ENCODE results near the gene CAMKV. TPM values are rescaled to one million over a fixed set of nuclear protein-coding genes. Genes with fewer than 3 reads are reported as not detected.

CAMKV gene
- polyA plus RNA-seq, 1 donor (not counting 4 experiments of a cell fraction or from before 2014, with no cell fraction given) = not detected

- dilution Hi-C loops (cut with MboI; ENCODE audit: extremely low pct_ligation_motif_present, low sequenced_read_pairs) = no loop called here
- H3K9ac ChIP-seq (ENCODE audit: control insufficient read depth, extremely low read depth, insufficient read depth, low read length) = no peak overlapping the region
- no peaks in the 10 kb centered on the region for H3K4me1 ChIP-seq (ENCODE audit: control insufficient read depth, extremely low read depth, insufficient read depth, low read length)
- H2AFZ ChIP-seq (ENCODE audit: control insufficient read depth, low read length) = no peak overlapping the region
- no peak overlapping the region for H3K27ac ChIP-seq (ENCODE audit: control insufficient read depth, insufficient read depth, low read length)
- no peak overlapping the region for H3K4me3 ChIP-seq (ENCODE audit: control insufficient read depth in 2 of 3, extremely low read depth in 1 of 3, insufficient read depth in 2 of 3, low read depth in 1 of 3, low read length in 3 of 3)
- no peaks in the 10 kb centered on the region for H3K9me3 ChIP-seq (ENCODE audit: control insufficient read depth, low read depth, low read length)
- H4K20me1 ChIP-seq (ENCODE audit: control insufficient read depth, extremely low read depth, insufficient read depth, low read length) = no peaks in the 10 kb centered on the region
- TF ChIP-seq CTCF (optimal IDR thresholded peaks at IDR 0.05 in 1 of 3, IDR thresholded peaks at IDR 0.05 in 1 of 3, conservative IDR thresholded peaks at IDR 0.05 in 1 of 3; ENCODE audit: extremely low read depth in 1 of 3, insufficient read depth in 2 of 3, low read length in 3 of 3) (no peak), EZH2 (IDR thresholded peaks at IDR 0.05; ENCODE audit: low read length) (no peak)
- H3K9me1 ChIP-seq (ENCODE audit: control insufficient read depth, extremely low read depth, insufficient read depth, low read length) = no peaks in the 10 kb centered on the region
- no peak overlapping the region for H3K4me2 ChIP-seq (ENCODE audit: control insufficient read depth, extremely low read depth, insufficient read depth, low read depth, low read length)
- H3K36me3 ChIP-seq (ENCODE audit: control insufficient read depth in 2 of 2, extremely low read depth in 1 of 2, insufficient read depth in 2 of 2, low read length in 2 of 2) = peaks cover 0 to 12% of the 10 kb centered on the region in 2 experiments
- H3K79me2 ChIP-seq (ENCODE audit: control insufficient read depth, insufficient read depth, low read length) = no peaks in the 10 kb centered on the region
- no peaks in the 10 kb centered on the region for H3K27me3 ChIP-seq (ENCODE audit: control insufficient read depth, extremely low read depth, insufficient read depth, low read length)
- FAIRE-seq (no peak), DNase-seq (ENCODE audit: low read depth, low spot score) (no peak)
Measured at GRCh38 chr3:49840388-49840787, 29.3 kb downstream of the CAMKV start.

- Histone ChIP-seq H3K9ac (ENCODE audit: control insufficient read depth, extremely low read depth, insufficient read depth, low read length) (no peak overlapping the region), H3K36me3 (ENCODE audit: control insufficient read depth in 2 of 2, extremely low read depth in 1 of 2, insufficient read depth in 2 of 2, low read length in 2 of 2) (peaks cover 0 to 12% of the 10 kb centered on the region in 2 experiments), H3K27me3 (ENCODE audit: control insufficient read depth, extremely low read depth, insufficient read depth, low read length) (no peaks in the 10 kb centered on the region), H3K79me2 (ENCODE audit: control insufficient read depth, insufficient read depth, low read length) (no peaks in the 10 kb centered on the region), H4K20me1 (ENCODE audit: control insufficient read depth, extremely low read depth, insufficient read depth, low read length) (no peaks in the 10 kb centered on the region), H3K4me1 (ENCODE audit: control insufficient read depth, extremely low read depth, insufficient read depth, low read length) (no peaks in the 10 kb centered on the region), H3K4me3 (ENCODE audit: control insufficient read depth in 2 of 3, extremely low read depth in 1 of 3, insufficient read depth in 2 of 3, low read depth in 1 of 3, low read length in 3 of 3) (no peak overlapping the region), H3K9me1 (ENCODE audit: control insufficient read depth, extremely low read depth, insufficient read depth, low read length) (no peaks in the 10 kb centered on the region), H3K9me3 (ENCODE audit: control insufficient read depth, low read depth, low read length) (no peaks in the 10 kb centered on the region), H3K4me2 (ENCODE audit: control insufficient read depth, extremely low read depth, insufficient read depth, low read depth, low read length) (no peak overlapping the region), H2AFZ (ENCODE audit: control insufficient read depth, low read length) (no peak overlapping the region), H3K27ac (ENCODE audit: control insufficient read depth, insufficient read depth, low read length) (no peak overlapping the region)
- TF ChIP-seq EZH2 (IDR thresholded peaks at IDR 0.05; ENCODE audit: low read length) (no peak), CTCF (optimal IDR thresholded peaks at IDR 0.05 in 1 of 3, IDR thresholded peaks at IDR 0.05 in 1 of 3, conservative IDR thresholded peaks at IDR 0.05 in 1 of 3; ENCODE audit: extremely low read depth in 1 of 3, insufficient read depth in 2 of 3, low read length in 3 of 3) (peak; percentile 76 to 96 (median 95))
- DNase-seq (ENCODE audit: low read depth, low spot score) = peak; percentile 15
- peak; percentile 77 for FAIRE-seq
- dilution Hi-C loops (cut with MboI; ENCODE audit: extremely low pct_ligation_motif_present, low sequenced_read_pairs) = no loop called here
Measured at GRCh38 chr3:49839193-49839809, 30.4 kb downstream of the CAMKV start.

Data from keratinocyte (primary cell).